Activated naive CD4-positive, alpha-beta T cell treated with anti-CD3 and anti-CD28 coated beads for 36 hours (primary cell): Measurements from ENCODE around the gene FRMD7. TPM values are rescaled to one million over a fixed set of nuclear protein-coding genes. Genes with fewer than 3 reads are reported as not detected.
"Not testable (repeated sequence)": the region's sequence is repeated elsewhere in the genome, so short reads cannot be mapped to it uniquely, and the experiment has no call there.

Experiments
- CTCF ChIA-PET: fragments of 350-600 bp; sonication (Branson Sonifier 250); formaldehyde crosslinking; loops from one replicate; lab custom pipeline; 2021; ENCODE audit warnings: antibody characterized with exemption; lab: Charles Lee
- DNase-seq: peaks from one replicate; pipeline ENCODE4 v3.0.0-alpha.2; 2020
- H3K27ac Mint-ChIP-seq: one replicate; pipeline ENCODE4 v1.8.0; 2021; ENCODE audit warnings: mild to moderate bottlenecking, mixed read lengths
- H3K27me3 Mint-ChIP-seq: one replicate; pipeline ENCODE4 v1.8.0; 2021; ENCODE audit warnings: low read depth, mixed read lengths
- H3K36me3 Mint-ChIP-seq: one replicate; pipeline ENCODE4 v1.8.0; 2021; ENCODE audit warnings: low read depth, mixed read lengths
- H3K4me1 Mint-ChIP-seq: one replicate; pipeline ENCODE4 v1.8.0; 2021; ENCODE audit warnings: low read depth, mixed read lengths
- H3K4me3 Mint-ChIP-seq: one replicate; pipeline ENCODE4 v1.8.0; 2021; ENCODE audit warnings: mild to moderate bottlenecking, moderate library complexity, mixed read lengths
- H3K9me3 Mint-ChIP-seq: one replicate; pipeline ENCODE4 v1.8.0; 2021; ENCODE audit warnings: mixed read lengths
- intact Hi-C: fragments of 100-400 bp; cut with micrococcal nuclease; formaldehyde crosslinking; loops from one replicate; pipeline ENCODE4 v1.15.1; 2023
- total RNA-seq, 2 experiments: library from RNA; stranded (reverse); gene quantifications; one replicate each; pipeline ENCODE4 v1.2.3, GENCODE V29; 2021

Gene FRMD7
- total RNA-seq, 2 experiments from 2014 or later, result not detected

GRCh38 chrX:132119821-132120515, 7.9 kb downstream of the FRMD7 start:
- Mint-ChIP-seq H3K36me3 (no peaks in the 10 kb centered on the region), H3K9me3 (no peaks in the 10 kb centered on the region), H3K27ac (no peak overlapping the region), H3K4me3 (no peak overlapping the region), H3K27me3 (no peaks in the 10 kb centered on the region), H3K4me1 (no peaks in the 10 kb centered on the region)
- intact Hi-C loops, result no loop called here
- CTCF ChIA-PET, result no interaction called here
- no peak for DNase-seq

- Mint-ChIP-seq H3K4me3 (no peak overlapping the region), H3K4me1 (peaks cover 4% of the 10 kb centered on the region), H3K9me3 (no peaks in the 10 kb centered on the region), H3K36me3 (no peaks in the 10 kb centered on the region), H3K27ac (no peak overlapping the region), H3K27me3 (no peaks in the 10 kb centered on the region)
- no peak for DNase-seq
- CTCF ChIA-PET, result no interaction called here
- intact Hi-C loops, result no loop called here
Observed at GRCh38 chrX:132119283-132119682, 8.5 kb downstream of the FRMD7 start.

- intact Hi-C loops, result no loop called here
- DNase-seq, result no peak
- peaks cover 4% of the 10 kb centered on the region for H3K4me1 Mint-ChIP-seq
- H3K27me3 Mint-ChIP-seq, result no peaks in the 10 kb centered on the region
- no peak overlapping the region for H3K27ac Mint-ChIP-seq
- no peaks in the 10 kb centered on the region for H3K9me3 Mint-ChIP-seq
- no peak overlapping the region for H3K4me3 Mint-ChIP-seq
- H3K36me3 Mint-ChIP-seq, result no peaks in the 10 kb centered on the region
- CTCF ChIA-PET, result interaction anchor here (0.9 kb wide), 1 partner anchor 16 kb away, joined by 3 read pairs; no protein-coding TSS in a partner anchor
Observed at GRCh38 chrX:132118358-132118757, 9.5 kb downstream of the FRMD7 start.

GRCh38 chrX:132115792-132116191, 12.0 kb downstream of the FRMD7 start:
- Mint-ChIP-seq H3K36me3 (no peaks in the 10 kb centered on the region), H3K27me3 (no peaks in the 10 kb centered on the region), H3K4me3 (no peak overlapping the region), H3K9me3 (no peaks in the 10 kb centered on the region), H3K4me1 (peaks cover 4% of the 10 kb centered on the region), H3K27ac (no peak overlapping the region)
- intact Hi-C loops, result no loop called here
- CTCF ChIA-PET, result no interaction called here
- no peak for DNase-seq

GRCh38 chrX:132114607-132115006, 13.2 kb downstream of the FRMD7 start:
- H3K4me1 Mint-ChIP-seq, result peaks cover 4% of the 10 kb centered on the region
- no peaks in the 10 kb centered on the region for H3K36me3 Mint-ChIP-seq
- no peak overlapping the region for H3K27ac Mint-ChIP-seq
- DNase-seq, result no peak
- intact Hi-C loops, result no loop called here
- H3K4me3 Mint-ChIP-seq, result no peak overlapping the region
- CTCF ChIA-PET, result no interaction called here
- H3K27me3 Mint-ChIP-seq, result no peaks in the 10 kb centered on the region
- H3K9me3 Mint-ChIP-seq, result no peaks in the 10 kb centered on the region

GRCh38 chrX:132107291-132107690, 20.5 kb downstream of the FRMD7 start:
- Mint-ChIP-seq H3K36me3 (no peaks in the 10 kb centered on the region), H3K27ac (no peak overlapping the region), H3K4me3 (no peak overlapping the region), H3K9me3 (no peaks in the 10 kb centered on the region), H3K27me3 (no peaks in the 10 kb centered on the region), H3K4me1 (no peaks in the 10 kb centered on the region)
- no peak for DNase-seq
- intact Hi-C loops, result no loop called here
- CTCF ChIA-PET, result no interaction called here

- no peaks in the 10 kb centered on the region for H3K9me3 Mint-ChIP-seq
- no peak for DNase-seq
- intact Hi-C loops, result no loop called here
- H3K27me3 Mint-ChIP-seq, result no peaks in the 10 kb centered on the region
- H3K27ac Mint-ChIP-seq, result no peak overlapping the region
- H3K4me1 Mint-ChIP-seq, result no peaks in the 10 kb centered on the region
- CTCF ChIA-PET, result interaction anchor here (1.0 kb wide), 1 partner anchor 10 kb away, joined by 5 read pairs; no protein-coding TSS in a partner anchor
- no peak overlapping the region for H3K4me3 Mint-ChIP-seq
- no peaks in the 10 kb centered on the region for H3K36me3 Mint-ChIP-seq
Observed at GRCh38 chrX:132101799-132102198, 26.0 kb downstream of the FRMD7 start.

- H3K4me1 Mint-ChIP-seq, result no peaks in the 10 kb centered on the region
- H3K27ac Mint-ChIP-seq, result no peak overlapping the region
- H3K27me3 Mint-ChIP-seq, result no peaks in the 10 kb centered on the region
- H3K9me3 Mint-ChIP-seq, result no peaks in the 10 kb centered on the region
- CTCF ChIA-PET, result interaction anchor here (1.0 kb wide), 1 partner anchor 9 kb away, joined by 5 read pairs; no protein-coding TSS in a partner anchor
- DNase-seq, result no peak
- intact Hi-C loops, result no loop called here
- H3K4me3 Mint-ChIP-seq, result no peak overlapping the region
- no peaks in the 10 kb centered on the region for H3K36me3 Mint-ChIP-seq
Observed at GRCh38 chrX:132101206-132101605, 26.6 kb downstream of the FRMD7 start.

- H3K4me1 Mint-ChIP-seq, H3K9me3 Mint-ChIP-seq, H3K27me3 Mint-ChIP-seq, CTCF ChIA-PET, H3K27ac Mint-ChIP-seq, intact Hi-C loops, H3K36me3 Mint-ChIP-seq, H3K4me3 Mint-ChIP-seq, DNase-seq: not testable (repeated sequence)
Observed at GRCh38 chrX:132098704-132099103, 29.1 kb downstream of the FRMD7 start.

GRCh38 chrX:132094164-132094563, 33.7 kb downstream of the FRMD7 start:
- CTCF ChIA-PET, result interaction anchor here (3.1 kb wide), 1 partner anchor 126 kb away, joined by 27 read pairs; the partner anchor contains the start of gene RAP2C
- H3K27me3 Mint-ChIP-seq, result no peaks in the 10 kb centered on the region
- no peaks in the 10 kb centered on the region for H3K9me3 Mint-ChIP-seq

GRCh38 chrX:132093239-132093860, 34.5 kb downstream of the FRMD7 start:
- Mint-ChIP-seq H3K27me3 (no peaks in the 10 kb centered on the region), H3K27ac (no peak overlapping the region), H3K4me3 (no peak overlapping the region), H3K4me1 (no peaks in the 10 kb centered on the region), H3K9me3 (no peaks in the 10 kb centered on the region), H3K36me3 (no peaks in the 10 kb centered on the region)
- intact Hi-C loops, result loop anchor here (2.0 to 5.0 kb wide), 3 partner anchors 71 to 251 kb away; partner anchors contain the start of gene STK26
- no peak for DNase-seq
- CTCF ChIA-PET, result interaction anchor here (1.1 to 3.1 kb wide), 4 partner anchors 12 to 521 kb away, joined by 3 to 27 read pairs (median 4); partner anchors contain the start of gene RAP2C

More at GRCh38 chrX:132094164-132094563, 33.7 kb downstream of the FRMD7 start:
- Mint-ChIP-seq H3K27ac (no peak overlapping the region), H3K4me1 (no peaks in the 10 kb centered on the region), H3K4me3 (no peak overlapping the region), H3K36me3 (no peaks in the 10 kb centered on the region)
- DNase-seq, result no peak
- intact Hi-C loops, result loop anchor here (5.0 kb wide), 2 partner anchors 72 to 252 kb away; partner anchors contain the start of gene STK26

GRCh38 chrX:132092439-132093065, 35.3 kb downstream of the FRMD7 start:
- Mint-ChIP-seq H3K36me3 (no peaks in the 10 kb centered on the region), H3K9me3 (no peaks in the 10 kb centered on the region), H3K4me1 (no peaks in the 10 kb centered on the region), H3K4me3 (no peak overlapping the region), H3K27ac (no peak overlapping the region), H3K27me3 (no peaks in the 10 kb centered on the region)
- peak; percentile 77 for DNase-seq
- intact Hi-C loops, result loop anchor here (1.0 to 5.0 kb wide), 5 partner anchors 70 to 521 kb away; partner anchors contain the start of genes RAP2C and STK26
- CTCF ChIA-PET, result interaction anchor here (0.6 to 3.1 kb wide), 20 partner anchors 9 to 1158 kb away, joined by 3 to 27 read pairs (median 3); partner anchors contain the start of gene RAP2C
